ENCODE results near the gene UBAC2.

Gene UBAC2

DNA sequence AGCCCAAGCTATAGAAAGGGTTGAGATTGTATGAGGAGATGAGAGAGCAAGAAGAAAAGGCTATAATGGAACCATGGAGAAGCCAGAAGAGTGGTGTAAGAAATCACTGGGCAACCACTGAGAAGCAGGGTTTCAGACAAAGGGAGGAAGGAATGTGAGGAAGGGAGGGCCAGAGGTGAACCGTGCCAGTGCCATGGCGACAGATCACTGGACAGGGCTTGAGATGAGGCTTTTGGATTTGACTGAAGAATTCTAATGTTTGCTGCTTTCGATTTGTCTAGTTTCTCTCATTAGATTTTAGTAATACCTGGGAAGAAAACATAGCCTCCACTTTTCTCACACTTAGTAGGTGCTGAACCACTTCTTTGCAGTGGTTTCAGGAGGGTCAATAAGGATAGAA lies 112.8 kb downstream of the UBAC2 start:
- no peak for DNase-seq (ENCODE audit: low spot score)

GRCh38 chr13:99313941-99314340 lies 113.3 kb downstream of the UBAC2 start:
- DNase-seq (ENCODE audit: low spot score), result no peak

DNA sequence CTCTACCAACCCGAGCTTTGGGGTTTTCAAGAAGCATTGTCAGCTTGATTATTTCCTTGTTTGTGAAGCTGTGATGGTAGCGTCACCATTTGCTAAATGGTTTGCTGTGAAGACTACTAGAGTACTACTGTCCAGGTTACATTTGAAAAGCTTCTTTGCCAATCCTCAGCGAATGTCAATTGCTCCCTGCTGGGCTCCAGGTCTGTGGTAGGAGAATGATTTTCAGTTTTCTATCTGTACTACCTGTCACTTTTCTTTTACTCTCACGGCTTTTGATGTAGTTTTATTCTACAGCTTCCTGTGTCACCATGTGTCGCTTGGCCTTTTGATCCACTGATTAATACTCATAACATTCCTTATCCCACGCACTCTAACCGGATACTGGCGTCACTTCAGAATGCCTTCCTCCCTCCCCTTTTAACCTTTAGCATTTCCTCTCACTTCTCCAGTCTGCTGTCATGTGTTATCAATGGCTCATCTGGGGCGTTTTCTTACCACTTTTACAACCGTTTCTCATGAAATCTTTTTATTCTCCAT lies 114.1 kb downstream of the UBAC2 start:
- DNase-seq (ENCODE audit: low spot score), result no peak

DNA sequence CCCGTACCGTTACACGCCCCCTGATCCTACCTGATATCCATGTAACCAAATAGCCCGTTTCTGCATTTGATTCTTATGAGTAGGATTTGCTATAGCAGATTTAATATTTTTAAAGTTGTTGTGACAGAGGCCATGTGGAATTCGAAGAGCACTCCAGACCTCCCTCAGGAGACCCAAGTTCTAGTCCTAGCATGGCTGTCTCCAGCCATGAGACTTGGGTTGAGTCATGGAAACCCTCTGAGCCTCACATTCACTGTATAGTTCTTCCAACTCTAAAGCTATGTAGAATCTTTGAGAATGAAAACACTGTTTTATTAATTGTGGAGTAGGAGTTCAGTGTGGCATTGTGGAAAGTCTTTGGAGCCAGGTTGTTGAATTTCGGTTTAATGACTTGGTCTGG lies 114.5 kb downstream of the UBAC2 start:
- DNase-seq (ENCODE audit: low spot score), result no peak

DNA sequence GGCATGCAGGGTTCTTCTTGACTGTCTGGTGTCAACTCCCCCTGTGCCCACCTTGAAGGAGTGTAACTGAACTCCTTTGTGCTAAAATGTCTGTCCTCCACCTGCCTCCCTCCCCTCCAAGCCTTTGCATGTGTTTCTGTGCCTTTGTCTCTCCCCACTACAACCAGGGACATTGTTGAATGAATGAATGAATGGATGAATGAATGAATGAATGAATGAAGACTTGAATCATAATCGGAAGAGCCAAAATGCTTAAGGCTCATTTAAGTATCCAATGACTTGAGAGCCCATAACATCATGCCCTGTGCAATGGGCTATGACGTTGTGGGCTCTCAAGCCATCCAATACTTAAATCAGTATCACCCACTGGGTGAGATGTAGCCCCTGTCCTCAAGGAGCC lies 115.6 kb downstream of the UBAC2 start:
- DNase-seq (ENCODE audit: low spot score), result no peak

GRCh38 chr13:99316657-99317256 lies 116.1 kb downstream of the UBAC2 start:
- no peak for DNase-seq (ENCODE audit: low spot score)

GRCh38 chr13:99320693-99321481 lies 120.2 kb downstream of the UBAC2 start:
- DNase-seq (ENCODE audit: low spot score), result no peak

DNA sequence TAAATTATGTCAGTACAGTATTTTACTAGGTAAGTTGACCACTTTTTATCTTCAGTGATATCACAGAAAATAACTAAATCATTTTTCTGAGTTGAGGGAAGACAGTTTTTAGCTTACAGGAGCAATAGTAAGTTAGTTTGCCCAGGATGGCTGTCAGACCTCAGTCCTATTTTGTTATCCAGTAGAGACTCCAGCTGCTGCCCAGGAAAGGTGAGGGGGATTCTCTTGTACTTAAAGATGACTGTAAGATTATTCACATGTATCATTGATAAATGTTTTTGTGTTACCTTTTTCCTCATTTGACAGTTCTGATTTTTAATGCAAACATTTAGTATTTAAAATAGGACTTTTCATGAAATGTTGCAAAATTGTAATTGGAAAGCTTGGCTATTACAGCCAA lies 121.1 kb downstream of the UBAC2 start:
- no peak for DNase-seq (ENCODE audit: low spot score)

DNA sequence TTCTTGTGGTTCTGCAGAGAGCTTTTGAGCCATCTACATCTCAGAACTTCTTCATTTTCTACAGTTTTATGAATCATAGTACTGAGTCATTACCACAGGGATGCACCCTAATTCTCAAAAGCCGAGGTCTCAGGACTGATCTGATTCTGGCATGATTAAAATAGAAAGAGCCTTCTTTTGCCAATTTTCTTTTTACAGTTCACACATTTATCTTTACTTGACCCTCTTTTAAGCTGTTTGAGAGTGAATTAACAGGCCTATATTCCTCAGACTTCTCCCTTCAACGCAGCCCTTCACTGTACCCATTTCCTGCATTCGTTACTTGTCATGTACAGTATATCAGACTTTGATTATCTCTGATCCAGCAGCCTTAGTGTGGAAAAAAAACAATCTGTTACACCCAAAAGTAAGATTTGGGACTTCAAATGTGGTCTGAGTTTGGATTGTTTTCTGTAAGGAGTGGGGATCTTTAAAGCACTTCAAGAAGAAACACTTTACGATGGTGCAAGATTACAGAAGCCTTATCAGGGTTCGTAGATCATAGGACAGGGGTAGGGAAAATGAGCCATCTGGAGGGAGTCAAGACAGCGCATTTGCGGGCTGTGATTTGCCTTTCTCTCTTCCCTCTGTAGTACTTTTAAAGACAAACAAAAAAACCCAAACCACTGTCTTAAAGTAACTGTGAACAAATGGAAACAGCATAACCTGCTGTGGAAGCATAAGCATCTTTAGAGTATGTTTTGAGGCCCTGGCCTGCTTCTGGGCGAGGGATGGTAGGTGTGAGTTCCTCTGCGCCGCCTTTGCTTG lies 121.8 kb downstream of the UBAC2 start:
- no peak for DNase-seq (ENCODE audit: low spot score)

DNA sequence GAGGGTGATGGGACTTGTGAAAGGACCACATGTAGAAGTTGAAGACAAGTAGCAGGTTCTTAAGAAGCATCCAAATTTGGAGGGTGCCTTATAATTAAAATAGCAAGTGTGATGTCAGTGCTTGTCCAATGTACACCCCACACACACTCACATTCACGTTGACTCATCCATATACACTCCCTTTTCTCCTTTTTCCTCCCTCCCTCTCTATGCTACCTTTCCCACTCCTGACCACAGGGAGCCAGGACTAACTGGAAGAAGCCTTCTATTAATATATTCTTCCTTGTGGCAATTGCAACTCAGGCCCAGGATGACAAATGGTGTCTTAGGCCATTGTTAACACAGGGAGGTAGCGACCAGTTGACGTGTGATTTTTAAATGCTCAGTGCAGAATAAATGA lies 122.8 kb downstream of the UBAC2 start:
- no peak for DNase-seq (ENCODE audit: low spot score)

DNA sequence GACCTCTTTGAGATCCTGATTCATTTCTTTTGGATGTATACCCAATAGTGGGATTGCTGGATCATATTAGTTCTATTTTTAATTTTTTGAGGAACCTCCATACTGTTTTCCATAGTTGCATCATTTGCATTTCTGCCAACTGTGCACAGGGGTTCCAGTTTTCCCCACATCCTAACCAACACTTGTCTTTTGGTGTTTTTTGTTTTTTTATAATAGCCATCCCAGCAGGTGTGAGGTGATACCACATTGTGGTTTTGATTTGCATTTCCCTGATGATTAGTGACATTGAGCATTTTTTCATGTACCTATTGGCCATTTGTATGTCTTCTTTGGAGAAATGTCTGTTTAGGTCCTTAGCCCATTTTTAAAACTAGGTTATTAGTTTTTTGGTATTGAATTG lies 125.4 kb downstream of the UBAC2 start:
- no peak for DNase-seq (ENCODE audit: low spot score)

GRCh38 chr13:99327126-99327525 lies 126.5 kb downstream of the UBAC2 start:
- no peak for DNase-seq (ENCODE audit: low spot score)

DNA sequence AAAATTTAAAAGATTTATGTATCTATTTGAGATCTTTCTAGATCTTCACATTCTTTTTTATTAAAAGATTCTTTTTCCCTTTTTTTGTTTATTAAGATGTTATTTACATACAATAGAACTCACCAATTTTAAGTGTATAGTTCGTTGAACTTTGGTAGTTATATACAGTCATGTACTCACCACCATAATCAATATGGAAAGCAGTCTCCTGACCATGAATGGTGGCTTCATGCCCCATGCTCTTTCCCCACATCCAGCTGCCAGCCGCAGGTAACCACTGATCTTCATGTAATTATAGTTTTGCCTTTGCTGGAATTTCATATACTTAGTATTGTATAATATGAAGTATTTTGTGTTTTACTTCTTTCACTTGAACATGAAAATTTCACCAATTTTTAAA lies 127.1 kb downstream of the UBAC2 start:
- DNase-seq (ENCODE audit: low spot score), result no peak

GRCh38 chr13:99329477-99329876 lies 128.8 kb downstream of the UBAC2 start:
- no peak for DNase-seq (ENCODE audit: low spot score)

GRCh38 chr13:99330942-99331341 lies 130.3 kb downstream of the UBAC2 start:
- DNase-seq (ENCODE audit: low spot score), result no peak

GRCh38 chr13:99331881-99332293 lies 131.2 kb downstream of the UBAC2 start:
- no peak for DNase-seq (ENCODE audit: low spot score)

GRCh38 chr13:99332456-99332855 lies 131.8 kb downstream of the UBAC2 start:
- no peak for DNase-seq (ENCODE audit: low spot score)

- DNase-seq (ENCODE audit: low spot score), result no peak
Observed at GRCh38 chr13:99334221-99334620, 133.6 kb downstream of the UBAC2 start.

- DNase-seq (ENCODE audit: low spot score), result no peak
Observed at GRCh38 chr13:99335087-99335486, 134.4 kb downstream of the UBAC2 start.

GRCh38 chr13:99335603-99336002 lies 134.9 kb downstream of the UBAC2 start:
- DNase-seq (ENCODE audit: low spot score), result no peak

GRCh38 chr13:99339230-99339721 lies 138.6 kb downstream of the UBAC2 start:
- no peak for DNase-seq (ENCODE audit: low spot score)

DNA sequence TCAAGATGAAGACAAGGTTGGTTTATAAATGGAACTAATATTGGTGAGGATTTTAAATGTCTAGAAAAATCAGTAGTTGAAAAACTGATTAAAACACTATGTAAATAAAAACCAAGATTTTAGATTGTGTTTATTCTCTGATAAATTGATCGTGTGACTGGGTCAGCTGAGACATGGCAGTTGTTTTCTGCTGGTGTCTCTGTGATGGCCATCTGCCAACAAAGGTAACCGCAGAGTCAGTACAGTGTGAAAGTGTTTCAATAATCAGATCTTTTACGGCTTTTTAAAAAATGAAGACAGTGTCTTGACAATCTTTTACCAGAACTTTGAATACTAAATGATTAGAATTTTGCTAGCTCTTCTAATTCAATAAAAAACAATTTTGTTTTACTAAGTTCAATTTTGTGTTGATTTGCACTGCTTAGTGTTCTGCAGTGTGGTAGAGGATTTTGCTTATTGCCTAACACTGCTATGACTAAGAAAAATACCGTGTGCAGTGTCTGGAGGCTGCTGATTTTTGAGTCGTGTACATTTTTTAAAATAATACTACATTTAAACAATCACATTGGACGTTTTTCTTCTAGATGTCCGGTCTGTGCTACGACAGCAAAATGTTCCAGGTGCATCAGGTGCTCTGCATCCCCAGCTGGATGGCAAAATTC lies 139.2 kb downstream of the UBAC2 start:
- no peak for DNase-seq (ENCODE audit: low spot score)
